ENCODE measurements around the gene GMCL2. TPM values are rescaled to one million over a fixed set of nuclear protein-coding genes. Genes with fewer than 3 reads are reported as not detected.

Gene GMCL2
- total and polyA plus RNA-seq, 2 donors from 2014 or later: not detected

DNA sequence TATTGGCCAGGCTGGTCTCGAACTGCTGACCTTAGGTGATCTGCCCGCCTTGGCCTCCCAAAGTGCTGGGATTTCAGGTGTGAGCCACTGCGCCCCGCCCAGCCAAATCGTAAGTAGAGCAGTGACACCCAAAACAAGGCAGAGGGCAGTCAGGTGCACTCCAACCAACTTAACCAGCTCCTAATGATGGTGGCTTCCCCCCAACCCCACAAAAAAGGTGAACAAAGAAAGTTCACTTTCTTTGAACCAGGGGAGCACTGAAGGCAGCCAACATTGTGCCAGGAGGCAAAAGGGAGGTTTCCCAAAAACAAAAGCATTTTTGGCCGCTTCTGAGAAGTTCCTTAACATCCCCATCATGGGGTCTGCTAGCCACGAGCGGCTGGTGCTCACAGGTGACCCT lies 9.6 kb downstream of the GMCL2 start:
- Histone ChIP-seq H3K4me3 (ENCODE audit: low read length in 3 of 3) (no peak overlapping the region), H3K4me1 (ENCODE audit: control insufficient read depth in 2 of 3, insufficient read depth in 2 of 3, low read depth in 1 of 3, low read length in 3 of 3) (no peaks in the 10 kb centered on the region), H3K36me3 (ENCODE audit: control insufficient read depth in 2 of 3, insufficient read depth in 3 of 3, low read length in 3 of 3) (no peaks in the 10 kb centered on the region), H3K27ac (ENCODE audit: low read depth in 2 of 2, low read length in 2 of 2) (no peak overlapping the region), H3K27me3 (ENCODE audit: control insufficient read depth, insufficient read depth, low read length) (no peaks in the 10 kb centered on the region), H3K9me3 (ENCODE audit: control insufficient read depth in 2 of 3, insufficient read depth in 1 of 3, low read length in 3 of 3) (peaks cover 0 to 2% (median 0%) of the 10 kb centered on the region in 3 donors), H3K9ac (ENCODE audit: low read length in 3 of 3) (no peak overlapping the region)
- no peak for TF ChIP-seq CTCF (IDR thresholded peaks at IDR 0.05; ENCODE audit: borderline replicate concordance, extremely low read depth, insufficient read depth)
- no peak for FAIRE-seq
- intact Hi-C loops (cut with DNase I): no loop called here
- no peak for DNase-seq

GRCh38 chr5:178176791-178177190 lies 10.4 kb downstream of the GMCL2 start:
- intact Hi-C loops (cut with DNase I): no loop called here
- no peak for DNase-seq
- no peak for FAIRE-seq
- no peak for TF ChIP-seq CTCF (IDR thresholded peaks at IDR 0.05; ENCODE audit: borderline replicate concordance, extremely low read depth, insufficient read depth)
- Histone ChIP-seq H3K4me1 (ENCODE audit: control insufficient read depth in 2 of 3, insufficient read depth in 2 of 3, low read depth in 1 of 3, low read length in 3 of 3) (no peaks in the 10 kb centered on the region), H3K9ac (ENCODE audit: low read length in 3 of 3) (no peak overlapping the region), H3K27me3 (ENCODE audit: control insufficient read depth, insufficient read depth, low read length) (no peaks in the 10 kb centered on the region), H3K9me3 (ENCODE audit: control insufficient read depth in 2 of 3, insufficient read depth in 1 of 3, low read length in 3 of 3) (peaks cover 0 to 2% (median 0%) of the 10 kb centered on the region in 3 donors), H3K4me3 (ENCODE audit: low read length in 3 of 3) (no peak overlapping the region), H3K27ac (ENCODE audit: low read depth in 2 of 2, low read length in 2 of 2) (no peak overlapping the region), H3K36me3 (ENCODE audit: control insufficient read depth in 2 of 3, insufficient read depth in 3 of 3, low read length in 3 of 3) (no peaks in the 10 kb centered on the region)

DNA sequence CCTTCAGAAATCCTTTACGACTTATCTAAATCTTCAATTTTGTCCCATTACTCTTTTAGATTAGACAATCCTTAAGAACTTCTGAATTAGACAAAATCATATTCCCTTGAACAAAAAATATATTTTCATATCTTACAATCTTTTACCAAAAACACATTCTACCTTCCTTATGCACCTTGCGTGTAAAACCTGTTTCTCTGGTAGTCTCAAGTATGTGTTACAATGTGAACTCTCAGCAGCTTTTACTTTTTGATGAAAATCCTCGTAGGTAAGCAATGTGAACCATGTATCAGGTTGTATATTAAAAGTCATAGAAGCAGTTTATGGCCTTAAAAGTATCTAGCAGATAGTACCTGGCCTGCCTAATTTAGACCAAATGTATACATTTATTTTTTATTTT lies 12.7 kb downstream of the GMCL2 start:
- Histone ChIP-seq H3K9ac (ENCODE audit: low read length in 3 of 3) (no peak overlapping the region), H3K4me1 (ENCODE audit: control insufficient read depth in 2 of 3, insufficient read depth in 2 of 3, low read depth in 1 of 3, low read length in 3 of 3) (no peaks in the 10 kb centered on the region), H3K36me3 (ENCODE audit: control insufficient read depth in 2 of 3, insufficient read depth in 3 of 3, low read length in 3 of 3) (no peaks in the 10 kb centered on the region), H3K27me3 (ENCODE audit: control insufficient read depth, insufficient read depth, low read length) (no peaks in the 10 kb centered on the region), H3K9me3 (ENCODE audit: control insufficient read depth in 2 of 3, insufficient read depth in 1 of 3, low read length in 3 of 3) (peaks cover 0 to under 1% (median 0%) of the 10 kb centered on the region in 3 donors), H3K27ac (ENCODE audit: low read depth in 2 of 2, low read length in 2 of 2) (no peak overlapping the region), H3K4me3 (ENCODE audit: low read length in 3 of 3) (no peak overlapping the region)
- no peak for FAIRE-seq
- intact Hi-C loops (cut with DNase I): no loop called here
- TF ChIP-seq CTCF (IDR thresholded peaks at IDR 0.05; ENCODE audit: borderline replicate concordance, extremely low read depth, insufficient read depth): no peak
- no peak for DNase-seq

DNA sequence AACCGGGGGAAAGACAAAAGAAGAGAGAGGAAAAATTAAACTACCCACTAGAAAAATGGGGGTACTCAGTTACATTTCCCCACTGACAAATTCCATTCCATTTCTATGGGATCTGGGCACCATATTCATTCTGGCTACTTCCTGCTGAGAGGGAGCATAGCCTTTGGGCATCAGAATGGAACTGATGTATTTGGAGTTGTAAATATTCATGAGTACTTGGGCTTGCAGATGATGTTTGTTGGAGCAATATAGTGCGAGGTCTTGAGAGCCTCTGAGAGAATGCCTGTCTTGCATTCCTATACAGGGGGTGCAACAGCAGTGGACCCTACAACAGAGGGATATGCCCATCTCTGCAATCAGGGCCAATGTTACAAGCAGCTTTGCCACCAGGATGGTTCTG lies 16.7 kb downstream of the GMCL2 start:
- no peak overlapping the region for H3K27ac ChIP-seq (ENCODE audit: low read depth in 2 of 2, low read length in 2 of 2)
- FAIRE-seq: no peak

More for the DNA sequence above, 16.7 kb downstream of the GMCL2 start:
- Histone ChIP-seq H3K27me3 (ENCODE audit: control insufficient read depth, insufficient read depth, low read length) (no peaks in the 10 kb centered on the region), H3K4me3 (ENCODE audit: low read length in 3 of 3) (no peak overlapping the region), H3K4me1 (ENCODE audit: control insufficient read depth in 2 of 3, insufficient read depth in 2 of 3, low read depth in 1 of 3, low read length in 3 of 3) (no peaks in the 10 kb centered on the region), H3K9me3 (ENCODE audit: control insufficient read depth in 2 of 3, insufficient read depth in 1 of 3, low read length in 3 of 3) (no peaks in the 10 kb centered on the region), H3K9ac (ENCODE audit: low read length in 3 of 3) (no peak overlapping the region), H3K36me3 (ENCODE audit: control insufficient read depth in 2 of 3, insufficient read depth in 3 of 3, low read length in 3 of 3) (no peaks in the 10 kb centered on the region)
- DNase-seq: no peak
- TF ChIP-seq CTCF (IDR thresholded peaks at IDR 0.05; ENCODE audit: borderline replicate concordance, extremely low read depth, insufficient read depth): no peak
- intact Hi-C loops (cut with DNase I): no loop called here
